NCI-H526 (cell line): ENCODE measurements around the gene CACNB4.
"Not testable (repeated sequence)": the region's sequence is repeated elsewhere in the genome, so short reads cannot be mapped to it uniquely, and the experiment has no call there.

Source experiments
- DNase-seq, 2 experiments: peaks; one replicate each; lab custom pipeline; 2025; lab: John Stamatoyannopoulos, UW

Gene CACNB4

GRCh38 chr2:151942540-151943205, 156.2 kb downstream of the CACNB4 start:
- DNase-seq: not testable (repeated sequence)

- DNase-seq: no peak
Measured at GRCh38 chr2:151937966-151938365, 160.9 kb downstream of the CACNB4 start.

GRCh38 chr2:151936626-151937025, 162.2 kb downstream of the CACNB4 start:
- DNase-seq: peak; percentile 67 to 76

- no peak for DNase-seq
Measured at GRCh38 chr2:151933266-151933804, 165.5 kb downstream of the CACNB4 start.

GRCh38 chr2:151931756-151932155, 167.1 kb downstream of the CACNB4 start:
- DNase-seq: no peak

- DNase-seq: no peak
Measured at GRCh38 chr2:151931030-151931611, 167.7 kb downstream of the CACNB4 start.

- DNase-seq: no peak
Measured at GRCh38 chr2:151930042-151930441, 168.8 kb downstream of the CACNB4 start.

- DNase-seq: no peak
Measured at GRCh38 chr2:151928380-151928779, 170.5 kb downstream of the CACNB4 start.

GRCh38 chr2:151927501-151928221, 171.2 kb downstream of the CACNB4 start:
- DNase-seq: no peak

GRCh38 chr2:151922845-151923666, 175.8 kb downstream of the CACNB4 start:
- no peak for DNase-seq

GRCh38 chr2:151919786-151920185, 179.1 kb downstream of the CACNB4 start:
- DNase-seq: no peak

- no peak for DNase-seq
Measured at GRCh38 chr2:151918308-151918707, 180.5 kb downstream of the CACNB4 start.

GRCh38 chr2:151916632-151917031, 182.2 kb downstream of the CACNB4 start:
- peak in 1 of 2 experiments; percentile 7 for DNase-seq

- not testable (repeated sequence) for DNase-seq
Measured at GRCh38 chr2:151915629-151916025, 183.2 kb downstream of the CACNB4 start.

GRCh38 chr2:151914989-151915628, 183.7 kb downstream of the CACNB4 start:
- no peak for DNase-seq

- no peak for DNase-seq
Measured at GRCh38 chr2:151908204-151908882, 190.5 kb downstream of the CACNB4 start.

- no peak for DNase-seq
Measured at GRCh38 chr2:151907286-151908203, 191.3 kb downstream of the CACNB4 start.

- no peak for DNase-seq
Measured at GRCh38 chr2:151906633-151906998, 192.2 kb downstream of the CACNB4 start.

- DNase-seq: no peak
Measured at GRCh38 chr2:151905963-151906632, 192.7 kb downstream of the CACNB4 start.
